ENCODE measurements around the gene ZFYVE9.
"Not testable (repeated sequence)": the region's sequence is repeated elsewhere in the genome, so short reads cannot be mapped to it uniquely, and the experiment has no call there.

The ZFYVE9 gene

DNA sequence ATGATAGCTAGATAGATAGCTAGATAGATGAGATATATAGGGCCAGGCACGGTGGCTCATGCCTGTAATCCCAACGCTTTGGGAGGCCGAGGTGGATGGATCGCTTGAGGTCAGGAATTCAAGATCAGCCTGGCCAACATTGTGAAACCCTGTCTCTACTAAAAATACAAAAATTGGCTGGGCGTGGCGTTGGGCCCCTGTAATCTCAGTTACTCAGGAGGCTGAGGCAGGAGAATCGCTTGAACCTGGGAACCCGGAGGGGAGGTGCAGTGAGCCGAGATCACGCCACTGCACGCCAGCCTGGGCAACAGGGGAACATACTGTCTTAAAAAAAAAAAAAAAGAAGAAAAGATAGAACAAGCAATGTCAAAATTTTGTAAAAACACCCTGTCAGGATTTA lies 8.6 kb downstream of the ZFYVE9 start:
- not testable (repeated sequence) for DNase-seq

DNA sequence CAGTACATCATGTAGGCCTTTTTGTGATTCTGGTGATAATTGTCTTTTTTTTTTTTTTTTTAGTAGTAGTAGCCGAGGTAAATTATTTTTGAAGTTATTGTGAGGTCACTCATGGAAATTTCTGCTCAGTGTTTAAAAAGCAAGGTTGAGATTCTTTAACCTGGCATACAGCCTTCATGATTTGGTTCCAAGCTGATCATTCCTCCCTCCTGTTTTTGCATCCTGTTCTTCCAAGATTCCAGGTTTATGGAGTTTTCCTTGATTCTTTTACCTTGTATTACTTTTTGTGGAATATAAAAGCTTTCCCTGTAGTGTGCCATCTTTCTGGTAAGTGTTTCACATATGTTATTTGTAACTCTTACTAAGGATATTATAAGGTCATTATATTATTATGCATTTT lies 9.1 kb downstream of the ZFYVE9 start:
- no peak for DNase-seq

DNA sequence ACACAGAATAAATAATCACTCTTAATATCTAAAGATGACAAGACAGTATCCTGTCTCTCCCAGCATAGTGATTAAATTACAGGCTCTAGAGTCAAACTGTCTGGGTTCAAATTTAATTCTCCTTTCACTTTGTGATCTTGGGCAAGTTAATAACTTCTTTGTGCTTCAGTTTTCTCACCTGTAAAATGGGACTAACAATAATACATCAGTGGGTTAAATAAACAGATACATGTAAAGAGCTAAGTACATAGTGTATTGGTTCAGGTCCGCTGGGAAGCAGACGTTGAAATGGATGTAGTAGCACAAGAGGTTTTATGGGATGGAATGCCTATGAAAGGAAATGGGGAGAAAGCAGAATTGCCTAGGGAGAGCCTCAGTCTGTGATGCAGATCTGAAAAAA lies 10.7 kb downstream of the ZFYVE9 start:
- no peak for DNase-seq

- no peak for DNase-seq
Observed at GRCh38 chr1:52153010-52153409, 11.1 kb downstream of the ZFYVE9 start.

GRCh38 chr1:52153898-52154297 lies 12.0 kb downstream of the ZFYVE9 start:
- DNase-seq, result no peak

DNA sequence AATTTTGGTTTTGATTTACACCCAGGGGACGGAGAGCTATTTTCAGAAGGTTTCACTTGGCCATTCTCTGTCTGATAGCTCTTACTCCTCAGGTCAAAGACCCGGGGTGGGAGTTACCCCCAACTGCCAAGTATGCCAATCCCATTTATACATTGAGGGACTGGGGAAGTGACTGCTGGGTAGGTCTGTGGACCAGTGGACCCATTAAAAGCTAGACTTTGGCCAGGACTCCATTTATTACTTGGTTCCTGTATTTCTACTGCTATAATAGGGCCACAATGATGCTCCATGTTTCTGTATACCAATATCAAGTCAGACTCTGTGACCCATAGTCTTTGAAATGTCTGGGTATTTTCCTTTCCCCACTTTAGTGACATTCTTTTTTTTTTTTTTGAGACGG lies 14.6 kb downstream of the ZFYVE9 start:
- no peak for DNase-seq

DNA sequence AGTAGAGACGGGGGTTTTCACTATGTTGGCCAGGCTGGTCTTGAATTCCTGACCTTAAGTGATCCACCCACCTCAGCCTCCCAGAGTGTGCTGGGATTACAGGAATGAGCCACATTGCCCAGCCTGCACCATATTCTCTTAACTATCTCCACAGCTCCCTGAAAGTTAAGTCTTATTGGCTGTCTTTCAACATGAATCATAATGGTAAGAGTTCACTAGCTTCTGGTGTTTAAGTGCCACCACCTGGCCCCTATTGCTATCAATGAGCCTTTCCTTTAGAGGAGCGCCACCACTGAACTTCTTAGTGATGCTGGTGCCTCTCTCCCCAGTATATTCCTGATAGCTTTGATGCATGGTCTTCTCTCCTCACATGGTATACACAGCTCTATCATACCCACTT lies 15.7 kb downstream of the ZFYVE9 start:
- no peak for DNase-seq

DNA sequence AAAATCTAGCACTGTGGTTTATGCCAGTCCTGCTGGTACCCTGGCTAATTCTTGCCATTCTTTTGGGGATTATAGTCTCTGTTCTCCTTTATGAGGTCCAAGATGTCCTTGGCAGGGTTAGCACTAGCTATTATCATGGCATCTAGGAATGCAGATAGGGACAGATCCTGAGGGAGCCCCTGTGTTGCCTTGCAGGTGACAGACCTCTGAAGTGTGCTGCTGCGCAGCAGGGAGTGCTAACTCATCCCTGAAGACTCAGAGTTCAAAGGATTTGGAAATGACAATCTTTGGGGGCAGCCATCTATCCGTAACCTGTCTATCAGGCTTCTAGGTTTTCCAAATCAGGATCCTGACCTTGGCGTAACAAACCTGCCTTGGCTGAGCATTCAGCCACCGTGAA lies 16.3 kb downstream of the ZFYVE9 start:
- no peak for DNase-seq

GRCh38 chr1:52159033-52159789 lies 17.3 kb downstream of the ZFYVE9 start:
- no peak for DNase-seq

GRCh38 chr1:52162947-52163346 lies 21.1 kb downstream of the ZFYVE9 start:
- DNase-seq, result no peak

GRCh38 chr1:52164604-52165003 lies 22.7 kb downstream of the ZFYVE9 start:
- no peak for DNase-seq

DNA sequence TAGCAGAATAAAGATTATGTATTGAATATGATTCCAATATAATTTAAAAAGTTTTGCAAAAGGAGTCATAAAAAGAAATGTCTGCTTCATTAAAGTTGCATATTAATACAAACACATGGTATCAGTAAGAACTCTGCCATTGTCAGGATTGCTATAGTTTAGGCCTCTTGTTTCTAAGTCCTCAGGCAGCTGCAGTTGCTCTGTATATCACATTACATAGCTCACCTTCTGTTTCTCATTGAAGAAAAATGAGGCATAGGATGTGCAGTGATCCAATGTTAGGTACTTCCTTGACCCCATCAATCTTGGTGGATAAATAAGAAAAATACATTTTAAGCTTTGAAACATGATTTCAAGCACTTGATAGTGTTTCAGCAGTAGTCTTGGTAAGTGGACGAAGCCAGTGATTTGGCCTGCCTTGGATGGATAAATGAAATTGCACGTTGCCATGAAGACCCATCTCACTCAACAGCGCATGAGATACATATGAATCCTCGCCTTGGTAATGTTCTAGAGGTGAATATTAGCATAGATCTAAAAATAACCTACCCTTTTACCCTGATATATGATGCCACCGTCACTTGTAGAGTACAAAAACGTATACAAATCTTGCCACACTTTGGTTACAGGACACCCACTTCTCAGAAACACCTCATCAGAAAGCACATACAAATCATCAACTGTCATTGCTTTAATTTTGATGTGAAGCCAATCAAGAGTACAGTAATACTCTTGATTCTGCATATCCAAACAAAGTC lies 25.3 kb downstream of the ZFYVE9 start:
- DNase-seq, result no peak

- DNase-seq, result no peak
Observed at GRCh38 chr1:52168373-52169080, 26.6 kb downstream of the ZFYVE9 start.

- not testable (repeated sequence) for DNase-seq
Observed at GRCh38 chr1:52171149-52171548, 29.3 kb downstream of the ZFYVE9 start.

GRCh38 chr1:52179073-52179472 lies 37.2 kb downstream of the ZFYVE9 start:
- no peak for DNase-seq

DNA sequence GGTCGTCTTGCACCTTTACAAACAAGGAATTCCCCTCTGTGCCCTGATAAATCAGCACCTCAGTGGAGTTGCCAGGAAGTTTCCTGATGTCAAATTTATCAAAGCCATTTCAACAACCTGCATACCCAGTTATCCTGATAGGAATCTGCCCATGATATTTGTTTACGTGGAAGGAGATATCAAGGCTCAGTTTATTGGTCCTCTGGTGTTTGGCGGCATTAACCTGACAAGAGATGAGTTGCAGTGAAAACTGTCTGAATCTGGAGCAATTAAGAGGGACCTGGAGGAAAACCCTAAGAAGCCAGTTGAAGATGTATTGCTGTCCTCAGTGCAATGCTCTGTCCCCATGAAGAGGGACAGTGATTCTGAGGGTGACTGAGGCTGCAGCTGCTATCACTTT lies 38.3 kb downstream of the ZFYVE9 start:
- DNase-seq, result no peak

GRCh38 chr1:52181759-52182158 lies 39.9 kb downstream of the ZFYVE9 start:
- not testable (repeated sequence) for DNase-seq

- not testable (repeated sequence) for DNase-seq
Observed at GRCh38 chr1:52182328-52182727, 40.4 kb downstream of the ZFYVE9 start.

DNA sequence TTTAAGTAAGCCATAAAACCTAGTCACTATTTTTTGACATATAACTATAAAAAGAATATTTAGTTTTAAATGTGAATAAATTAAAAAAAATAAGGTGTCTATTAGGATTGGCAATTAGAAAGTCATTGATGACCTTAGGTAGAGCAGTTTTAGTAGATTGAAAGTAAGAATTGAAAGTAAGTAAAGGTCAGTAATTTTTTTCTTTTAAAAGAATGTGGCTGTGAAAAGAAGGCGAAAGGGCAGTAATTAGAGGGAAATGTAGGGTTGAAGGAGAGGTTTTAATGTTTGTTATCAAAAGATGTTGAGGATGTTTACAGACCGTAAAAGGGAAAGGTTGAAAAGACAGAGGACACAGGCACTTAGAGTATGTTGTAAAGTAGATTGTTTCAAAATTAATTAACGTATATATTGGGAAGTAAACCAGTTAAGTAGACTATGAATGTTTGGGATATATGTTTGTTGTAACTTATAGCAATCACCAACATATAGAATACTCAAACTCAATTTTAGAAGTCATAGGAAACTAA lies 41.0 kb downstream of the ZFYVE9 start:
- DNase-seq, result no peak

- DNase-seq, result no peak
Observed at GRCh38 chr1:52186449-52186848, 44.6 kb downstream of the ZFYVE9 start.

GRCh38 chr1:52189898-52190480 lies 48.1 kb downstream of the ZFYVE9 start:
- DNase-seq, result no peak

DNA sequence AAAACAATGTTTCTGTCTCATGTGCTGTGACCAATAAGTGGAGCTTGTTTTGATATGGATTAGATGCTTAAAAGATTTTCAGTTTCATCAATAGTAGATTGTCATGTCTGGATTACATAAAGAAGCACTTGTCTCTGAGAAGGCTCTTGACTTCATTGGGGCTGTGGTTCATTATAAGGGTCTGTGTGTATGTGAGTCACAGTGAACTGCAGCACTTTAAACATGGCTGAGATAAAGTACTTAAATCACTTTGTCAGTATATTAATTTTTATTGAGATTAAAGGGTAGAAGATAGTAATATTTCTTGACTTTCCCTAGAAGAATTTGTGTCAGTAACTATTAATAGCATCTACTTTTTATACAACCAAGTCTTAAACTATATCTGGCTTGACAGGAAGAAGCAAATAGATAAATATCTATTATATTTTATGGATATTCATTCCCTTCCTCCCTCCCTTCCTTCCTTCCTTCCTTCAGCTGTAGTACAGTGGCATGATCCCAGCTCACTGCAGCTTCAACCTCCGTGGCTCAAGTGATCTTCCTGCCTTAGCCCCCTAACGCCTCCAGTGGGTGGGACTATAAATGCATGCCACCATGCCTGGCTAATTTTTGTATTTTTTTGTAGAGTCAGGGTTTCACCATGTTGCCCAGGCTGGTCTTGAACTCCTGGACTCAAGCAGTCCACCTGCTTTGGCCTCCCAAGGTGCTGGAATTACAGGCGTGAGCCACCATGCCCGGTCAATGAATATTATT lies 48.8 kb downstream of the ZFYVE9 start:
- no peak for DNase-seq

All from CD4-positive, alpha-beta T cell treated with Interleukin-17A for 1 hour (primary cell).